Measurements from ENCODE around the gene HUS1. TPM values are rescaled to one million over a fixed set of nuclear protein-coding genes. Genes with fewer than 3 reads are reported as not detected.
A peak's percentile ranks its signal among the peaks of the same experiment; 100 is the strongest.
"Not testable (repeated sequence)": the region's sequence is repeated elsewhere in the genome, so short reads cannot be mapped to it uniquely, and the experiment has no call there.

HUS1 gene
- polyA plus RNA-seq, 6 donors from 2014 or later: 34.1 to 57.3 (median 43.5) TPM

- H3K4me3 Mint-ChIP-seq: no peak within 1 kb of the TSS
- peak within 1 kb of the TSS in 2 of 6 donors; percentile 26 to 61 for H3K27ac Mint-ChIP-seq
- peaks cover 0 to 8% (median 0%) of the 10 kb centered on the region in 3 donors for H3K27me3 Mint-ChIP-seq
- H3K4me1 Mint-ChIP-seq: no peaks in the 10 kb centered on the region
- H3K9me3 Mint-ChIP-seq: no peaks in the 10 kb centered on the region
- no peaks in the 10 kb centered on the region for H3K36me3 Mint-ChIP-seq
- DNase-seq (no peak), ATAC-seq (ENCODE audit: low read depth in 2 of 2) (no peak)
Observed at GRCh38 chr7:47948141-47948790, 31.1 kb downstream of the HUS1 start, which contains the start of gene PKD1L1. PKD1L1 (minus strand) TSS chr7:47948466; CDS start chr7:47948440, 26 bp downstream.

- no peak for ATAC-seq (ENCODE audit: low read depth in 2 of 2)
- H3K4me3 Mint-ChIP-seq: no peak overlapping the region
- H3K36me3 Mint-ChIP-seq: no peaks in the 10 kb centered on the region
- no peak for DNase-seq
- H3K4me1 Mint-ChIP-seq: no peaks in the 10 kb centered on the region
- no peak overlapping the region for H3K27ac Mint-ChIP-seq
- H3K9me3 Mint-ChIP-seq: no peaks in the 10 kb centered on the region
- peaks cover 0 to 8% (median 0%) of the 10 kb centered on the region in 3 donors for H3K27me3 Mint-ChIP-seq
Observed at GRCh38 chr7:47947355-47947749, 32.1 kb downstream of the HUS1 start.

GRCh38 chr7:47946581-47947354 lies 32.6 kb downstream of the HUS1 start:
- Mint-ChIP-seq H3K27me3 (peaks cover 0 to 8% (median 0%) of the 10 kb centered on the region in 3 donors), H3K4me3 (no peak overlapping the region), H3K36me3 (no peaks in the 10 kb centered on the region), H3K9me3 (no peaks in the 10 kb centered on the region), H3K4me1 (no peaks in the 10 kb centered on the region), H3K27ac (peak overlapping the region in 1 of 6 donors; percentile 26)
- DNase-seq (no peak), ATAC-seq (ENCODE audit: low read depth in 2 of 2) (no peak)

GRCh38 chr7:47945261-47946015 lies 34.0 kb downstream of the HUS1 start:
- Mint-ChIP-seq H3K36me3 (no peaks in the 10 kb centered on the region), H3K27me3 (peaks cover 0 to 8% (median 0%) of the 10 kb centered on the region in 3 donors), H3K27ac (no peak overlapping the region), H3K9me3 (no peaks in the 10 kb centered on the region), H3K4me1 (no peaks in the 10 kb centered on the region), H3K4me3 (no peak overlapping the region)
- ATAC-seq (ENCODE audit: low read depth in 2 of 2) (peak; percentile 37 to 48), DNase-seq (peak; percentile 49)

- Mint-ChIP-seq H3K9me3 (no peaks in the 10 kb centered on the region), H3K27ac (no peak overlapping the region), H3K27me3 (peaks cover 0 to 8% (median 0%) of the 10 kb centered on the region in 3 donors), H3K4me3 (no peak overlapping the region), H3K4me1 (peaks cover 0 to 4% (median 0%) of the 10 kb centered on the region in 3 donors), H3K36me3 (no peaks in the 10 kb centered on the region)
- no peak for ATAC-seq (ENCODE audit: low read depth in 2 of 2)
- no peak for DNase-seq
Observed at GRCh38 chr7:47944536-47945260, 34.7 kb downstream of the HUS1 start.

- Mint-ChIP-seq H3K4me1 (peaks cover 0 to 6% (median 3%) of the 10 kb centered on the region in 3 donors), H3K4me3 (no peak overlapping the region), H3K27me3 (peaks cover 0 to 8% (median 0%) of the 10 kb centered on the region in 3 donors), H3K36me3 (no peaks in the 10 kb centered on the region), H3K27ac (peak overlapping the region in 2 of 6 donors; percentile 7 to 57), H3K9me3 (no peaks in the 10 kb centered on the region)
- no peak for ATAC-seq (ENCODE audit: low read depth in 2 of 2)
- no peak for DNase-seq
Observed at GRCh38 chr7:47943676-47944474, 35.5 kb downstream of the HUS1 start.

- not testable (repeated sequence) for ATAC-seq (ENCODE audit: low read depth in 2 of 2); H3K27me3 Mint-ChIP-seq; H3K9me3 Mint-ChIP-seq; H3K36me3 Mint-ChIP-seq; H3K27ac Mint-ChIP-seq; DNase-seq; H3K4me3 Mint-ChIP-seq
- H3K4me1 Mint-ChIP-seq: peaks cover 10 to 18% (median 11%) of the 10 kb centered on the region in 3 donors
Observed at GRCh38 chr7:47942651-47943050, 36.8 kb downstream of the HUS1 start.

GRCh38 chr7:47942132-47942531 lies 37.3 kb downstream of the HUS1 start:
- ATAC-seq (ENCODE audit: low read depth in 2 of 2): no peak
- no peak overlapping the region for H3K27ac Mint-ChIP-seq
- H3K9me3 Mint-ChIP-seq: no peaks in the 10 kb centered on the region
- H3K27me3 Mint-ChIP-seq: peaks cover 0 to 8% (median 0%) of the 10 kb centered on the region in 3 donors
- no peak for DNase-seq
- no peaks in the 10 kb centered on the region for H3K36me3 Mint-ChIP-seq
- no peak overlapping the region for H3K4me3 Mint-ChIP-seq
- peaks cover 15 to 23% (median 17%) of the 10 kb centered on the region in 3 donors for H3K4me1 Mint-ChIP-seq

GRCh38 chr7:47941136-47941844 lies 38.1 kb downstream of the HUS1 start:
- no peak overlapping the region for H3K4me3 Mint-ChIP-seq
- no peak for DNase-seq

GRCh38 chr7:47940088-47941013 lies 39.1 kb downstream of the HUS1 start:
- H3K27ac Mint-ChIP-seq: peak overlapping the region in 1 of 6 donors; percentile 42
- H3K4me1 Mint-ChIP-seq: peaks cover 23 to 35% (median 27%) of the 10 kb centered on the region in 3 donors
- H3K4me3 Mint-ChIP-seq: no peak overlapping the region
- no peaks in the 10 kb centered on the region for H3K9me3 Mint-ChIP-seq
- no peak for DNase-seq
- H3K27me3 Mint-ChIP-seq: no peaks in the 10 kb centered on the region
- no peaks in the 10 kb centered on the region for H3K36me3 Mint-ChIP-seq
- ATAC-seq (ENCODE audit: low read depth in 2 of 2): no peak

More at GRCh38 chr7:47941136-47941844, 38.1 kb downstream of the HUS1 start:
- no peaks in the 10 kb centered on the region for H3K9me3 Mint-ChIP-seq
- ATAC-seq (ENCODE audit: low read depth in 2 of 2): no peak
- H3K27ac Mint-ChIP-seq: peak overlapping the region in 1 of 6 donors; percentile 56
- H3K27me3 Mint-ChIP-seq: peaks cover 0 to 3% (median 0%) of the 10 kb centered on the region in 3 donors
- no peaks in the 10 kb centered on the region for H3K36me3 Mint-ChIP-seq
- H3K4me1 Mint-ChIP-seq: peaks cover 23 to 32% (median 25%) of the 10 kb centered on the region in 3 donors

GRCh38 chr7:47939425-47940036 lies 39.9 kb downstream of the HUS1 start:
- no peaks in the 10 kb centered on the region for H3K36me3 Mint-ChIP-seq
- H3K27ac Mint-ChIP-seq: peak overlapping the region in 1 of 6 donors; percentile 42
- no peak for DNase-seq
- no peak overlapping the region for H3K4me3 Mint-ChIP-seq
- peaks cover 23 to 35% (median 27%) of the 10 kb centered on the region in 3 donors for H3K4me1 Mint-ChIP-seq
- no peaks in the 10 kb centered on the region for H3K27me3 Mint-ChIP-seq
- ATAC-seq (ENCODE audit: low read depth in 2 of 2): no peak
- no peaks in the 10 kb centered on the region for H3K9me3 Mint-ChIP-seq

All from naive B cell (primary cell).